ENCODE measurements around the gene FUBP1. TPM values are rescaled to one million over a fixed set of nuclear protein-coding genes. Genes with fewer than 3 reads are reported as not detected.
"Not testable (repeated sequence)": the region's sequence is repeated elsewhere in the genome, so short reads cannot be mapped to it uniquely, and the experiment has no call there.

The FUBP1 gene
- total RNA-seq: 10 to 100 TPM; 48.2 to 86.8 (median 51.1) TPM

GRCh38 chr1:77978969-77979876 is at the start of gene FUBP1:
Gene FUBP1 (minus strand): TSS chr1:77979072. CDS start chr1:77979004, 68 bp downstream.
- Histone ChIP-seq H3K9me3 (no peaks in the 10 kb centered on the region), H3K4me3 (peak within 1 kb of the TSS; percentile 63 to 85 (median 71)), H3K27ac (replicated peaks in 1 of 4) (peak within 1 kb of the TSS; percentile 89 to 97 (median 95)), H3K27me3 (no peaks in the 10 kb centered on the region), H3K36me3 (peaks cover 0 to 6% (median 0%) of the 10 kb centered on the region in 4 donors), H3K4me1 (peaks cover 35 to 62% (median 51%) of the 10 kb centered on the region in 4 donors)
- peak; percentile 99 for DNase-seq (ENCODE audit: extremely low spot score)
- 0% methylated on average over 25 of the region's 57 CpGs for WGBS
- intact Hi-C loops (cut with DNase I): loop anchor here (2.0 to 5.0 kb wide), 3 partner anchors 26 to 133 kb away; partner anchors contain the start of gene DNAJB4
- TF ChIP-seq POLR2AphosphoS5 (IDR thresholded peaks at IDR 0.05) (peak; percentile 84 to 91), CTCF (IDR thresholded peaks at IDR 0.05) (peak; percentile 55 to 84 (median 65)), POLR2A (IDR thresholded peaks at IDR 0.05; ENCODE audit: low read depth) (peak; percentile 31), EP300 (IDR thresholded peaks at IDR 0.05) (no peak)

- Histone ChIP-seq H3K36me3 (peaks cover 4 to 28% (median 15%) of the 10 kb centered on the region in 4 donors), H3K4me1 (peaks cover 0 to 12% (median 6%) of the 10 kb centered on the region in 4 donors)
- intact Hi-C loops (cut with DNase I); H3K9me3 ChIP-seq; DNase-seq (ENCODE audit: extremely low spot score); H3K27ac ChIP-seq (replicated peaks in 1 of 4); H3K4me3 ChIP-seq; H3K27me3 ChIP-seq: not testable (repeated sequence)
- WGBS: 97% methylated on average over 4 of the region's 4 CpGs
Observed at GRCh38 chr1:78021134-78021533, 42.3 kb upstream of the FUBP1 start.

- H3K27me3 ChIP-seq: no peaks in the 10 kb centered on the region
- WGBS: 100% methylated on average over 1 of the region's 1 CpG
- no peak for DNase-seq (ENCODE audit: extremely low spot score)
- intact Hi-C loops (cut with DNase I): no loop called here
- TF ChIP-seq EP300 (IDR thresholded peaks at IDR 0.05): no peak
- no peak for TF ChIP-seq CTCF (IDR thresholded peaks at IDR 0.05)
- TF ChIP-seq POLR2AphosphoS5 (IDR thresholded peaks at IDR 0.05): no peak
- peaks cover 9 to 25% (median 19%) of the 10 kb centered on the region in 4 donors for H3K4me1 ChIP-seq
- H3K9me3 ChIP-seq: no peaks in the 10 kb centered on the region
- H3K4me3 ChIP-seq: no peak overlapping the region
- H3K27ac ChIP-seq (replicated peaks in 1 of 4): no peak overlapping the region
- H3K36me3 ChIP-seq: peaks cover 11 to 47% (median 28%) of the 10 kb centered on the region in 4 donors
Observed at GRCh38 chr1:78019024-78019423, 40.2 kb upstream of the FUBP1 start.

GRCh38 chr1:78015148-78015547 is 36.3 kb upstream of the FUBP1 start:
- TF ChIP-seq POLR2AphosphoS5 (IDR thresholded peaks at IDR 0.05) (no peak), POLR2A (IDR thresholded peaks at IDR 0.05; ENCODE audit: low read depth) (no peak), CTCF (IDR thresholded peaks at IDR 0.05) (no peak), EP300 (IDR thresholded peaks at IDR 0.05) (no peak)
- DNase-seq (ENCODE audit: extremely low spot score): no peak
- peaks cover 12 to 59% (median 35%) of the 10 kb centered on the region in 4 donors for H3K36me3 ChIP-seq
- no peaks in the 10 kb centered on the region for H3K9me3 ChIP-seq
- H3K27ac ChIP-seq (replicated peaks in 1 of 4): no peak overlapping the region
- H3K4me1 ChIP-seq: peaks cover 19 to 44% (median 36%) of the 10 kb centered on the region in 4 donors
- H3K4me3 ChIP-seq: no peak overlapping the region
- H3K27me3 ChIP-seq: no peaks in the 10 kb centered on the region
- intact Hi-C loops (cut with DNase I): no loop called here

- 65% methylated on average over 2 of the region's 2 CpGs for WGBS
- DNase-seq (ENCODE audit: extremely low spot score): no peak
- Histone ChIP-seq H3K4me1 (peaks cover 26 to 66% (median 56%) of the 10 kb centered on the region in 4 donors), H3K36me3 (peaks cover 8 to 30% (median 20%) of the 10 kb centered on the region in 4 donors), H3K27me3 (no peaks in the 10 kb centered on the region), H3K27ac (replicated peaks in 1 of 4) (peak overlapping the region in 3 of 4 donors; percentile 59 to 90 (median 88)), H3K9me3 (no peaks in the 10 kb centered on the region), H3K4me3 (peak overlapping the region; percentile 7 to 68 (median 43))
- intact Hi-C loops (cut with DNase I): no loop called here
- TF ChIP-seq CTCF (IDR thresholded peaks at IDR 0.05) (no peak), POLR2A (IDR thresholded peaks at IDR 0.05; ENCODE audit: low read depth) (no peak), POLR2AphosphoS5 (IDR thresholded peaks at IDR 0.05) (no peak), EP300 (IDR thresholded peaks at IDR 0.05) (no peak)
Observed at GRCh38 chr1:78011050-78011449, 32.2 kb upstream of the FUBP1 start.

All from esophagus muscularis mucosa (tissue), 4 donors.